HG02678 (cell line): ENCODE data around the gene APOO.
A peak's percentile ranks its signal among the peaks of the same experiment; 100 is the strongest.
"Not testable (repeated sequence)": the region's sequence is repeated elsewhere in the genome, so short reads cannot be mapped to it uniquely, and the experiment has no call there.

ENCODE experiments used
- ATAC-seq: cut with Tn5 transposase; IDR thresholded peaks from one replicate; pipeline ENCODE4 v1.9.1; 2021; ENCODE audit warnings: mild to moderate bottlenecking, moderate library complexity; ENCODE audit not compliant: unreplicated experiment

Gene APOO

GRCh38 chrX:23904096-23904495 lies 3.6 kb downstream of the APOO start:
- no peak for ATAC-seq

GRCh38 chrX:23902419-23902818 lies 5.3 kb downstream of the APOO start:
- no peak for ATAC-seq

GRCh38 chrX:23901805-23902204 lies 5.9 kb downstream of the APOO start:
- ATAC-seq = peak; percentile 76

GRCh38 chrX:23901060-23901459 lies 6.7 kb downstream of the APOO start:
- ATAC-seq = no peak

GRCh38 chrX:23900220-23900797 lies 7.4 kb downstream of the APOO start:
- ATAC-seq = no peak

GRCh38 chrX:23898412-23898959 lies 9.3 kb downstream of the APOO start:
- no peak for ATAC-seq

GRCh38 chrX:23896981-23897380 lies 10.8 kb downstream of the APOO start:
- no peak for ATAC-seq

GRCh38 chrX:23896539-23896938 lies 11.2 kb downstream of the APOO start:
- not testable (repeated sequence) for ATAC-seq

GRCh38 chrX:23894993-23895392 lies 12.7 kb downstream of the APOO start:
- not testable (repeated sequence) for ATAC-seq

GRCh38 chrX:23890933-23891332 lies 16.8 kb downstream of the APOO start:
- no peak for ATAC-seq

- ATAC-seq = no peak
Measured at GRCh38 chrX:23888887-23889501, 18.7 kb downstream of the APOO start.

GRCh38 chrX:23887918-23888317 lies 19.8 kb downstream of the APOO start:
- ATAC-seq = no peak

- ATAC-seq = no peak
Measured at GRCh38 chrX:23887451-23887850, 20.3 kb downstream of the APOO start.

GRCh38 chrX:23885803-23886202 lies 21.9 kb downstream of the APOO start:
- ATAC-seq = no peak

- ATAC-seq = no peak
Measured at GRCh38 chrX:23884427-23885024, 23.2 kb downstream of the APOO start.

- no peak for ATAC-seq
Measured at GRCh38 chrX:23883737-23884354, 23.9 kb downstream of the APOO start.

GRCh38 chrX:23879380-23880090 lies 28.2 kb downstream of the APOO start:
- no peak for ATAC-seq

- no peak for ATAC-seq
Measured at GRCh38 chrX:23871905-23872546, 35.7 kb downstream of the APOO start.

- ATAC-seq = no peak
Measured at GRCh38 chrX:23870041-23870440, 37.7 kb downstream of the APOO start.

GRCh38 chrX:23864742-23865326 lies 42.9 kb downstream of the APOO start:
- no peak for ATAC-seq
